PC-3 (cell line): ENCODE results near the gene ZNF584. TPM values are rescaled to one million over a fixed set of nuclear protein-coding genes. Genes with fewer than 3 reads are reported as not detected.
"Not testable (repeated sequence)": the region's sequence is repeated elsewhere in the genome, so short reads cannot be mapped to it uniquely, and the experiment has no call there.

Experiments used
- ATAC-seq: fragments of 200-7000 bp; cut with Tn5 transposase; 2 replicates; pipeline ENCODE4 v1.9.1; 2020; ENCODE audit warnings: mild to moderate bottlenecking, moderate library complexity
- BruUV-seq: library from RNA; stranded (reverse); fragments of 400-500 nt; replicated peaks from 2 replicates; lab custom pipeline; 2021; lab: Mats Ljungman, UMichigan
- CTCF ChIA-PET: fragments of 300-600 bp; sonication (Branson Sonifier 250); formaldehyde crosslinking; loops from one replicate; lab custom pipeline; 2022; ENCODE audit warnings: antibody characterized with exemption; lab: Charles Lee
- POLR2A ChIA-PET: fragments of 300-600 bp; sonication (Branson Sonifier 250); formaldehyde crosslinking; loops from one replicate; lab custom pipeline; 2022; ENCODE audit warnings: antibody characterized with exemption; ENCODE audit not compliant: unreplicated experiment; lab: Charles Lee
- DNase-seq: peaks from one replicate; pipeline ENCODE4 v3.0.0-alpha.2; 2015
- H2AFZ ChIP-seq: fragments of 300-600 bp; sonication (generic); 2 replicates; pipeline ENCODE4 v1.6.0; 2016; ENCODE audit warnings: antibody characterized with exemption, low read length
- H3F3A ChIP-seq: fragments of 300-600 bp; sonication (generic); one replicate; pipeline ENCODE4 v1.6.0; 2017; ENCODE audit warnings: antibody characterized with exemption, low read length, control low read depth, mild to moderate bottlenecking; ENCODE audit not compliant: unreplicated experiment
- H3K27ac ChIP-seq: fragments of 300-600 bp; sonication (generic); 2 replicates; pipeline ENCODE4 v1.5.1; 2016; ENCODE audit warnings: mild to moderate bottlenecking, low read length
- H3K27me3 ChIP-seq: fragments of 300-600 bp; sonication (generic); 2 replicates; pipeline ENCODE4 v1.6.1; 2016; ENCODE audit warnings: low read length, mixed read lengths
- H3K36me3 ChIP-seq: fragments of 300-600 bp; sonication (generic); 2 replicates; pipeline ENCODE4 v1.6.1; 2016; ENCODE audit warnings: low read depth, mixed run types, low read length, mixed read lengths
- H3K4me1 ChIP-seq: fragments of 300-600 bp; sonication (generic); 2 replicates; pipeline ENCODE4 v1.5.1; 2016; ENCODE audit warnings: low read length; ENCODE audit not compliant: insufficient read depth
- H3K4me2 ChIP-seq: fragments of 300-600 bp; sonication (generic); 2 replicates; pipeline ENCODE4 v1.6.0; 2016; ENCODE audit warnings: low read length
- H3K4me3 ChIP-seq: fragments of 300-600 bp; sonication (generic); 2 replicates; pipeline ENCODE4 v1.5.1; 2016; ENCODE audit warnings: mild to moderate bottlenecking, low read length, mixed read lengths
- H3K79me2 ChIP-seq: fragments of 300-600 bp; sonication (generic); 2 replicates; pipeline ENCODE4 v1.6.1; 2017; ENCODE audit warnings: low read length, mixed read lengths
- H3K9ac ChIP-seq: fragments of 300-600 bp; sonication (generic); 2 replicates; pipeline ENCODE4 v1.6.0; 2016; ENCODE audit warnings: mild to moderate bottlenecking, low read length
- H3K9me2 ChIP-seq: fragments of 300-600 bp; sonication (generic); replicated peaks from 2 replicates; pipeline ENCODE4 v1.6.1; 2016; ENCODE audit warnings: mixed run types, low read length, mixed read lengths
- H3K9me3 ChIP-seq: fragments of 300-600 bp; sonication (generic); 2 replicates; pipeline ENCODE4 v1.6.1; 2016; ENCODE audit warnings: low read length, mixed read lengths
- H4K20me1 ChIP-seq: fragments of 300-600 bp; sonication (generic); 2 replicates; pipeline ENCODE4 v1.6.1; 2016; ENCODE audit warnings: low read length, mixed read lengths
- EZH2 ChIP-seq: fragments of 300-600 bp; sonication (generic); IDR thresholded peaks from one replicate; pipeline ENCODE4 v1.6.1; 2017; ENCODE audit warnings: antibody characterized with exemption, mild to moderate bottlenecking, low read length; ENCODE audit not compliant: unreplicated experiment
- EZH2phosphoT487 ChIP-seq: fragments of 300-600 bp; sonication (generic); IDR thresholded peaks from 2 replicates; pipeline ENCODE4 v1.6.1; 2018; ENCODE audit warnings: mild to moderate bottlenecking, antibody characterized with exemption, low read length, borderline replicate concordance
- intact Hi-C: fragments of 100-400 bp; cut with micrococcal nuclease; formaldehyde crosslinking; loops from 2 replicates; pipeline ENCODE4 v1.9.0; 2023
- total RNA-seq: library from RNA; depleted of rRNA; stranded (reverse); fragments of >200 nt; gene quantifications from 2 replicates; pipeline ENCODE4 v1.2.3, GENCODE V29; 2014
- TF ChIP-seq, protein P1 (sequence below): fragments of 300-600 bp; sonication (generic); conservative IDR thresholded peaks from 2 replicates; pipeline ENCODE4 v1.5.1; 2017; ENCODE audit warnings: antibody characterized with exemption, low read depth, mild to moderate bottlenecking, low read length

Gene ZNF584
- total RNA-seq, 1 experiment from 2014 or later: 49.2 TPM

DNA sequence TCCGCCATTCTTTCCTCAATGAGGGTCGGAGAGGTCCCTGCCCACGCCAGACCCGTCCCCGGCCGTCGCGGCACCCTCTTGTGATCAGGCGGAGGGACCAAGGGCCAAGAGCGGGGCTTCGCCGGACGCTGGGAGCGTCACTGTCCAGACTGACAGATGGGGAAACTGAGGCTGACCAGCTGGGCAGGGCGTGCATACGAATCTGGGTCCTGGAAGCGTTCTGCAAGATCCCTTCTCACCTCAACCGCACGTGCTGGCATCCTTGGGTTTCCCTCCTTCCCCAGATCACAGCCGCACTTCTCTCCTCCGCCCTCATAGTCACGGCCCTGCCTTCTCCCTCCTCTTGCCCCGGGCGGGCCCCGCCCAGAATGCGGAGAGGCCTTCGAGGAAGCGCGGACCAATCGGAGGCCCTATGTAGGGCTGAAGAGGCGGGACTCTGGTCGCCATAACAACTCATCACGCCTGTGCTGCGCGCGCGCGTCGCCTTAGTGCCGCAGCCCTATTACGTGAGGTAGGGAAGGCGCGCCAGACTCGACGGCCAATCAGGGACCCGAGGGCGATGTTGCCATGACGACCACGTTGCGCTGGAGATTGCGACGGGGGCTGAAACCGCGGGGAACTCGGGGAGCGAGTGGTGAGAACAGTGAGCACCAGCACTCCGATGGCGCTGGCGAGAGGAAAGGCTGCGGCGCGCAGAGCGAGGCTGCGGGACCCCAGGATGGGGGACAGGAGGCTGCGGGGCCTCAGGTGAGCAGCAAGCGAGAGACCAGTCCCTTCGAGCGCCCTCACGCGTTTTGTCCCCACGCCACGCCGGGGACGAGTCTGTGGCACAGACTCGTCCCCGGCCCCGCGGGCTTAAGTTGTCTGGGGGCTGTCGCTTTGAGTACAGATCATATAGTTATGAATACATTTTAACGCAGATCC lies 7.3 kb upstream of the ZNF584 start:
- H3K9me2 ChIP-seq: no peaks in the 10 kb centered on the region
- intact Hi-C loops: loop anchor here (5.0 kb wide), 1 partner anchor 74 kb away; the partner anchor contains the start of gene ZSCAN22

DNA sequence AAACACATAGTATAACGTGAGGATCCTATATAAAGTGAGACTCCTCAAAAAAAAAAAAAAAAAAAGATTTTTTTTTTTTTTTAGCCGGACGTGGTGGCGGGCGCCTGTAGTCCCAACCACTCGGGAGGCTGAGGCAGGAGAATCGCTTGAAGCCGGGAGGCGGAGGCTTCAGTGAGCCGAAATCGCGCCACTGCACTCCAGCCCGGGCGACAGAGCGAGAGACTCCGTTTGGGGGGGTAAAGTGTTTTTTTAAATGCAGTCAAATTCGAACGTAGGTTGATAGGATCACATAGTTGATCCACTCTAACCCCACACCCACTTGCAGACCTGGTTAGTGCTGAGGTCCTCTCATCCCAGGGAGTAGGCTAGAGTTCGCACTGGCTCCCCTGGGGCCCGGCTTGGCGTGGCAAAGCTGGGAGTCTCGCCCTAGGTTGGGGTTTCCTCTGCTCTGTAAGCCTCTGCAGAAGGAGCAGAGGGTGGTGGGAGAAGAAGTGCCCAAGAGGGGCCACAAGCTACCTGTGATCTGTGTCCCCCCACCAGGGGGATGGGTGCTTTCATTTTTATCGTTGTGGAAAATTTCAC lies 6.5 kb upstream of the ZNF584 start:
- H4K20me1 ChIP-seq: no peaks in the 10 kb centered on the region
- intact Hi-C loops: loop anchor here (5.0 kb wide), 1 partner anchor 75 kb away; the partner anchor contains the start of gene ZSCAN22
- H3K4me1 ChIP-seq: peaks cover 15% of the 10 kb centered on the region
- H3F3A ChIP-seq: no peaks in the 10 kb centered on the region
- H2AFZ ChIP-seq: peak overlapping the region; percentile 80
- no peak overlapping the region for H3K27ac ChIP-seq
- no peaks in the 10 kb centered on the region for H3K9me3 ChIP-seq
- TSS peak; percentile 40 for BruUV-seq
- peak overlapping the region; percentile 79 for H3K9ac ChIP-seq
- H3K9me2 ChIP-seq: no peaks in the 10 kb centered on the region
- no peaks in the 10 kb centered on the region for H3K27me3 ChIP-seq
- TF ChIP-seq EZH2 (no peak), EZH2phosphoT487 (no peak)
- TF ChIP-seq, protein P1, sequence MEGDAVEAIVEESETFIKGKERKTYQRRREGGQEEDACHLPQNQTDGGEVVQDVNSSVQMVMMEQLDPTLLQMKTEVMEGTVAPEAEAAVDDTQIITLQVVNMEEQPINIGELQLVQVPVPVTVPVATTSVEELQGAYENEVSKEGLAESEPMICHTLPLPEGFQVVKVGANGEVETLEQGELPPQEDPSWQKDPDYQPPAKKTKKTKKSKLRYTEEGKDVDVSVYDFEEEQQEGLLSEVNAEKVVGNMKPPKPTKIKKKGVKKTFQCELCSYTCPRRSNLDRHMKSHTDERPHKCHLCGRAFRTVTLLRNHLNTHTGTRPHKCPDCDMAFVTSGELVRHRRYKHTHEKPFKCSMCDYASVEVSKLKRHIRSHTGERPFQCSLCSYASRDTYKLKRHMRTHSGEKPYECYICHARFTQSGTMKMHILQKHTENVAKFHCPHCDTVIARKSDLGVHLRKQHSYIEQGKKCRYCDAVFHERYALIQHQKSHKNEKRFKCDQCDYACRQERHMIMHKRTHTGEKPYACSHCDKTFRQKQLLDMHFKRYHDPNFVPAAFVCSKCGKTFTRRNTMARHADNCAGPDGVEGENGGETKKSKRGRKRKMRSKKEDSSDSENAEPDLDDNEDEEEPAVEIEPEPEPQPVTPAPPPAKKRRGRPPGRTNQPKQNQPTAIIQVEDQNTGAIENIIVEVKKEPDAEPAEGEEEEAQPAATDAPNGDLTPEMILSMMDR: no peak
- ChIA-PET POLR2A (no interaction called here), CTCF (no interaction called here)
- H3K79me2 ChIP-seq: peaks cover 11% of the 10 kb centered on the region
- H3K4me3 ChIP-seq: peak overlapping the region; percentile 84
- H3K4me2 ChIP-seq: peak overlapping the region; percentile 95
- no peaks in the 10 kb centered on the region for H3K36me3 ChIP-seq
- DNase-seq (no peak), ATAC-seq (no peak)

More for the DNA sequence above, 7.3 kb upstream of the ZNF584 start:
- peaks cover 15% of the 10 kb centered on the region for H3K4me1 ChIP-seq
- no peaks in the 10 kb centered on the region for H3K27me3 ChIP-seq
- ATAC-seq: peak; percentile 93
- DNase-seq: peak; percentile 100
- H3F3A ChIP-seq: no peaks in the 10 kb centered on the region
- H3K4me2 ChIP-seq: peak overlapping the region; percentile 95
- H3K27ac ChIP-seq: no peak overlapping the region
- no peaks in the 10 kb centered on the region for H4K20me1 ChIP-seq
- H2AFZ ChIP-seq: peak overlapping the region; percentile 80
- ChIA-PET CTCF (no interaction called here), POLR2A (no interaction called here)
- H3K79me2 ChIP-seq: peaks cover 6% of the 10 kb centered on the region
- H3K36me3 ChIP-seq: no peaks in the 10 kb centered on the region
- H3K9ac ChIP-seq: peak overlapping the region; percentile 79
- TSS peak; percentile 47 for BruUV-seq
- TF ChIP-seq EZH2phosphoT487: no peak
- no peak for TF ChIP-seq EZH2
- TF ChIP-seq, protein P1: 0 out of 2 replicates have a peak, but pooled peaks have one; percentile 21
- no peaks in the 10 kb centered on the region for H3K9me3 ChIP-seq
- H3K4me3 ChIP-seq: peak overlapping the region; percentile 84

DNA sequence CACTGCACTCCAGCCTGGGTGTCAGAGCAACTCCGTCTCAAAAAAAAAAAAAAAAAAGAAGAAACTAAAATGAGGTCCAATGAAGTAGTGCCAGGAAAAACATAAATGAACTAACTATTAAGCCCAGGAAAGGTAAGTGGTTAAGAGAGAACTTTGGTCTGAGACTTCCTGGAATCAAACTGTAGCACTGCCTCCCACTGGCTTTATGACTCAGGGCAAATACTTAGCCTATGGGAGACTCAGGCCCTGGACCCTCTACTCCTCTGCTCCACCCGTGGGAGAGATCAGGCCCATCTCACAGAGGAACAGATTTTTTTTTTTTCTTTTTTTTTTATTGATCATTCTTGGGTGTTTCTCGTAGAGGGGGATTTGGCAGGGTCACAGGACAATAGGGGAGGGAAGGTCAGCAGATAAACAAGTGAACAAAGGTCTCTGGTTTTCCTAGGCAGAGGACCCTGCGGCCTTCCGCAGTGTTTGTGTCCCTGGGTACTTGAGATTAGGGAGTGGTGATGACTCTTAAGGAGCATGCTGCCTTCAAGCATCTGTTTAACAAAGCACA lies 4.5 kb upstream of the ZNF584 start:
- ATAC-seq, H3K4me3 ChIP-seq, DNase-seq, H3K9ac ChIP-seq, H3K9me3 ChIP-seq, H2AFZ ChIP-seq, H3K4me2 ChIP-seq, H3K36me3 ChIP-seq, BruUV-seq, POLR2A ChIA-PET, H3K27me3 ChIP-seq, H3K27ac ChIP-seq, H3F3A ChIP-seq, H3K9me2 ChIP-seq, H4K20me1 ChIP-seq: not testable (repeated sequence)
- H3K79me2 ChIP-seq: peaks cover 26% of the 10 kb centered on the region
- intact Hi-C loops: loop anchor here (5.0 kb wide), 1 partner anchor 77 kb away; the partner anchor contains the start of gene ZSCAN22
- CTCF ChIA-PET: interaction anchor here (0.6 kb wide), 1 partner anchor 24 kb away, joined by 3 read pairs; no protein-coding TSS in a partner anchor
- H3K4me1 ChIP-seq: peaks cover 22% of the 10 kb centered on the region
